HL-60/S4 treated with retinoic acid at 250 ng/mL for 4 days and 3 days (cell line): ENCODE results near the gene PARM1.

ENCODE experiments used
- in situ Hi-C: fragments of 300-500 bp; cut with MboI; formaldehyde crosslinking; loops from 2 replicates; pipeline ENCODE4 v1.7.0; 2022; ENCODE audit warnings: low sequenced_read_pairs

PARM1 gene

GRCh38 chr4:75028196-75028854, 95.4 kb downstream of the PARM1 start:
- in situ Hi-C loops = no loop called here

GRCh38 chr4:75030028-75030427, 97.1 kb downstream of the PARM1 start:
- in situ Hi-C loops = no loop called here

- in situ Hi-C loops = no loop called here
Measured at GRCh38 chr4:75030649-75031235, 97.8 kb downstream of the PARM1 start.

GRCh38 chr4:75031775-75032174, 98.9 kb downstream of the PARM1 start:
- in situ Hi-C loops = no loop called here

- in situ Hi-C loops = no loop called here
Measured at GRCh38 chr4:75034523-75034922, 101.6 kb downstream of the PARM1 start.

- in situ Hi-C loops = no loop called here
Measured at GRCh38 chr4:75035321-75035720, 102.4 kb downstream of the PARM1 start.

- in situ Hi-C loops = no loop called here
Measured at GRCh38 chr4:75036046-75036830, 103.3 kb downstream of the PARM1 start.

GRCh38 chr4:75037252-75037651, 104.3 kb downstream of the PARM1 start:
- in situ Hi-C loops = no loop called here

- in situ Hi-C loops = no loop called here
Measured at GRCh38 chr4:75038376-75038775, 105.5 kb downstream of the PARM1 start.

- in situ Hi-C loops = no loop called here
Measured at GRCh38 chr4:75040703-75041102, 107.8 kb downstream of the PARM1 start.

- in situ Hi-C loops = no loop called here
Measured at GRCh38 chr4:75042601-75043208, 109.8 kb downstream of the PARM1 start.

GRCh38 chr4:75046226-75046625, 113.3 kb downstream of the PARM1 start:
- in situ Hi-C loops = no loop called here

- in situ Hi-C loops = no loop called here
Measured at GRCh38 chr4:75046641-75047040, 113.7 kb downstream of the PARM1 start.

- in situ Hi-C loops = no loop called here
Measured at GRCh38 chr4:75048208-75048879, 115.4 kb downstream of the PARM1 start.

GRCh38 chr4:75051431-75051830, 118.5 kb downstream of the PARM1 start:
- in situ Hi-C loops = no loop called here

- in situ Hi-C loops = no loop called here
Measured at GRCh38 chr4:75053352-75053751, 120.4 kb downstream of the PARM1 start.

- in situ Hi-C loops = no loop called here
Measured at GRCh38 chr4:75054078-75054477, 121.2 kb downstream of the PARM1 start.

GRCh38 chr4:75056277-75056676, 123.4 kb downstream of the PARM1 start:
- in situ Hi-C loops = no loop called here

GRCh38 chr4:75057369-75057768, 124.5 kb downstream of the PARM1 start:
- in situ Hi-C loops = no loop called here

- in situ Hi-C loops = no loop called here
Measured at GRCh38 chr4:75058486-75058885, 125.6 kb downstream of the PARM1 start.

GRCh38 chr4:75063433-75063832, 130.5 kb downstream of the PARM1 start:
- in situ Hi-C loops = no loop called here
